Body of pancreas (tissue), 4 donors: ENCODE data around the gene PRSS53. TPM values are rescaled to one million over a fixed set of nuclear protein-coding genes. Genes with fewer than 3 reads are reported as not detected.

Experiments
- ATAC-seq: fragments of 150-250 bp; one replicate; pipeline ENCODE4 v1.9.1; 2016
- DNase-seq, 4 donors: peaks; one replicate each; pipeline ENCODE4 v3.0.0-alpha.2; 2019
- H3K27ac ChIP-seq, 4 donors: fragments of 200-600 bp; sonication (generic); 1 replicate in 3 of 4; 2 replicates in 1 of 4; pipeline versions ENCODE4 v1.5.1 to v1.6.1; 2016 to 2019; ENCODE audit warnings: mild to moderate bottlenecking in 1 of 4, mixed read lengths in 1 of 4, moderate library complexity in 1 of 4
- H3K27me3 ChIP-seq, 2 donors: fragments of 200-600 bp; sonication (generic); one replicate each; pipeline ENCODE4 v1.6.0; 2016; ENCODE audit warnings: mild to moderate bottlenecking in 1 of 2
- H3K36me3 ChIP-seq, 2 donors: fragments of 200-600 bp; sonication (generic); replicated peaks in 1 of 2; 2 replicates each; pipeline ENCODE4 v1.5.1; 2016; ENCODE audit warnings: low read depth in 2 of 2; ENCODE audit not compliant: insufficient read depth in 1 of 2
- H3K4me1 ChIP-seq: fragments of 200-600 bp; sonication (generic); one replicate; pipeline ENCODE4 v1.6.0; 2016
- H3K4me3 ChIP-seq, 2 donors: fragments of 200-600 bp; sonication (generic); 1 replicate in 1 of 2; 2 replicates in 1 of 2; pipeline ENCODE4 v1.5.1; 2016 to 2019
- H3K9me3 ChIP-seq, 3 donors: fragments of 200-600 bp; sonication (generic); 1 replicate in 2 of 3; 2 replicates in 1 of 3; pipeline ENCODE4 v1.5.1; 2016
- POLR2A ChIP-seq, 3 donors: fragments of 450-650 bp; IDR thresholded peaks; one replicate each; pipeline ENCODE4 v1.6.1; 2016; ENCODE audit warnings: antibody characterized with exemption in 3 of 3, mild to moderate bottlenecking in 2 of 3
- WGBS, 2 donors: methylation state at CpG; one replicate each; pipeline ENCODE4 v1.1.5; 2017; 5-methylcytosine and 5-hydroxymethylcytosine counted together
- intact Hi-C: fragments of 100-400 bp; cut with DNase I; formaldehyde crosslinking; loops from one replicate; pipeline ENCODE4 v1.15.1; 2023
- total RNA-seq, 2 donors: library from RNA; depleted of rRNA; stranded (reverse); fragments of >200 nt; gene quantifications; one replicate each; pipeline ENCODE4 v1.1.0, GENCODE V29; 2016
- TF ChIP-seq, protein P1 (sequence below), 7 experiments: fragments of 450-650 bp in 4 of 7; fragments of 200-600 bp in 3 of 7; sonication (generic) in 3 of 7; IDR thresholded peaks; one replicate each; pipeline ENCODE4 v1.5.1; 2016 to 2019; ENCODE audit warnings: antibody characterized with exemption in 7 of 7

The PRSS53 gene
- total RNA-seq, 2 donors from 2014 or later = 3.0 to 6.0 TPM

DNA sequence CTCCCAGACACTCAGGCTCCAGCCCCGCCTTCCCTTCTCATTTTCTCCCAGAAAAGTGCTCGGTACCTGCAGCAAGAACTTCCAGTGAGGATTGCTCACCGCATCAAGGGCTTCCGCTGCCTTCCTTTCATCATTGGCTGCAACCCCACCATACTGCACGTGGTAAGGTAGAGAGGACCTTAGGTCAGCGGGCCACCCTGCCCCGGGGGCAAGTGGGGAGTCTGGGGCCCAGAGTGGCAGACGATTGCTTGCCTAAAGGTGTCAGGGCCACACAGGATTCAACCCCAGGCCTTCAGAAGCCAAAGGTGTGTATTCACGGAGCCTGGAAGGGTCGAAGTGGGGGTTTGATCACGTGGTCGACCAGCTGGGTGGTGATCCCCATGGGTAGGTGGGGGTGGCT is 20.9 kb upstream of the PRSS53 start:
- no peak for DNase-seq
- intact Hi-C loops = no loop called here
- peaks cover 73% of the 10 kb centered on the region for H3K4me1 ChIP-seq
- no peak for ATAC-seq
- no peak overlapping the region for H3K4me3 ChIP-seq
- H3K27me3 ChIP-seq = no peaks in the 10 kb centered on the region
- H3K27ac ChIP-seq = peak overlapping the region in 1 of 4 donors; percentile 92
- H3K9me3 ChIP-seq = no peaks in the 10 kb centered on the region
- WGBS, 2 donors = 86 to 87% methylated on average over 8 to 12 of the region's 12 CpGs
- peaks cover 0 to 6% of the 10 kb centered on the region in 2 donors for H3K36me3 ChIP-seq
- TF ChIP-seq POLR2A (IDR thresholded peaks at IDR 0.05) = no peak
- TF ChIP-seq, protein P1, sequence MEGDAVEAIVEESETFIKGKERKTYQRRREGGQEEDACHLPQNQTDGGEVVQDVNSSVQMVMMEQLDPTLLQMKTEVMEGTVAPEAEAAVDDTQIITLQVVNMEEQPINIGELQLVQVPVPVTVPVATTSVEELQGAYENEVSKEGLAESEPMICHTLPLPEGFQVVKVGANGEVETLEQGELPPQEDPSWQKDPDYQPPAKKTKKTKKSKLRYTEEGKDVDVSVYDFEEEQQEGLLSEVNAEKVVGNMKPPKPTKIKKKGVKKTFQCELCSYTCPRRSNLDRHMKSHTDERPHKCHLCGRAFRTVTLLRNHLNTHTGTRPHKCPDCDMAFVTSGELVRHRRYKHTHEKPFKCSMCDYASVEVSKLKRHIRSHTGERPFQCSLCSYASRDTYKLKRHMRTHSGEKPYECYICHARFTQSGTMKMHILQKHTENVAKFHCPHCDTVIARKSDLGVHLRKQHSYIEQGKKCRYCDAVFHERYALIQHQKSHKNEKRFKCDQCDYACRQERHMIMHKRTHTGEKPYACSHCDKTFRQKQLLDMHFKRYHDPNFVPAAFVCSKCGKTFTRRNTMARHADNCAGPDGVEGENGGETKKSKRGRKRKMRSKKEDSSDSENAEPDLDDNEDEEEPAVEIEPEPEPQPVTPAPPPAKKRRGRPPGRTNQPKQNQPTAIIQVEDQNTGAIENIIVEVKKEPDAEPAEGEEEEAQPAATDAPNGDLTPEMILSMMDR (IDR thresholded peaks at IDR 0.05) = no peak

DNA sequence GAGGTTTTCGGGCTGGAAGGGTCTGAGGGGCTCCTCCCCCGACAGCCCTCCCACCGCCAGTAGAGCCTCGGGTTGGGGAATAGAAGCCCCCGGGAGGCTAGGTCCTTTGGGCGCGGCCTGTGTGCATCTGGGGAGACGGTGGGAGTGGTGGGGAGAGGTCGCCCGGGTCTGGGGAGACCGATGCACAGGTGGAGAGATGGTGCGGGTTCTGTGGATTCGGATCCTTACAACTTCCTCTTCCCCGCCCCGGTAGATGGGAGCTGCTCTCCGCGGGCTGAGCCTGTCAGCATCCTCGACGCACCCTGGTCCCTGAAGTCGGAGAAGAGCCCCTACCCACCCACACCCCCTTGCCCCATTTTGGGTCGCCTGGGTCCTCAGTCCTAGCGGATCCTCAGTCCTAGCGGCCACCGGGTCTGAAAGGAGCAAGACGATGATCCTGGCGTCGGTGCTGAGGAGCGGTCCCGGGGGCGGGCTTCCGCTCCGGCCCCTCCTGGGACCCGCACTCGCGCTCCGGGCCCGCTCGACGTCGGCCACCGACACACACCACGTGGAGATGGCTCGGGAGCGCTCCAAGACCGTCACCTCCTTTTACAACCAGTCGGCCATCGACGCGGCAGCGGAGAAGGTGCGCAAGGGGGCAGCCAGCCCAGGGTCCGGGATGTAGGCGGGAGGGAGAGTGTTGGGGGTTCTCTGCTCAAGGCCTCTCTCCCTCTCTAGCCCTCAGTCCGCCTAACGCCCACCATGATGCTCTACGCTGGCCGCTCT is 20.2 kb upstream of the PRSS53 start:
- no peak for ATAC-seq
- H3K4me3 ChIP-seq = peak overlapping the region; percentile 83 to 96
- peak overlapping the region; percentile 83 to 93 (median 90) for H3K27ac ChIP-seq
- no peak for DNase-seq
- H3K36me3 ChIP-seq = peaks cover 0 to 6% of the 10 kb centered on the region in 2 donors
- intact Hi-C loops = no loop called here
- no peaks in the 10 kb centered on the region for H3K27me3 ChIP-seq
- no peaks in the 10 kb centered on the region for H3K9me3 ChIP-seq
- no peak for TF ChIP-seq POLR2A (IDR thresholded peaks at IDR 0.05)
- TF ChIP-seq, protein P1 (IDR thresholded peaks at IDR 0.05) = no peak
- 33 to 93% methylated on average over 4 to 57 of the region's 57 CpGs for WGBS, 2 donors
- peaks cover 66% of the 10 kb centered on the region for H3K4me1 ChIP-seq

DNA sequence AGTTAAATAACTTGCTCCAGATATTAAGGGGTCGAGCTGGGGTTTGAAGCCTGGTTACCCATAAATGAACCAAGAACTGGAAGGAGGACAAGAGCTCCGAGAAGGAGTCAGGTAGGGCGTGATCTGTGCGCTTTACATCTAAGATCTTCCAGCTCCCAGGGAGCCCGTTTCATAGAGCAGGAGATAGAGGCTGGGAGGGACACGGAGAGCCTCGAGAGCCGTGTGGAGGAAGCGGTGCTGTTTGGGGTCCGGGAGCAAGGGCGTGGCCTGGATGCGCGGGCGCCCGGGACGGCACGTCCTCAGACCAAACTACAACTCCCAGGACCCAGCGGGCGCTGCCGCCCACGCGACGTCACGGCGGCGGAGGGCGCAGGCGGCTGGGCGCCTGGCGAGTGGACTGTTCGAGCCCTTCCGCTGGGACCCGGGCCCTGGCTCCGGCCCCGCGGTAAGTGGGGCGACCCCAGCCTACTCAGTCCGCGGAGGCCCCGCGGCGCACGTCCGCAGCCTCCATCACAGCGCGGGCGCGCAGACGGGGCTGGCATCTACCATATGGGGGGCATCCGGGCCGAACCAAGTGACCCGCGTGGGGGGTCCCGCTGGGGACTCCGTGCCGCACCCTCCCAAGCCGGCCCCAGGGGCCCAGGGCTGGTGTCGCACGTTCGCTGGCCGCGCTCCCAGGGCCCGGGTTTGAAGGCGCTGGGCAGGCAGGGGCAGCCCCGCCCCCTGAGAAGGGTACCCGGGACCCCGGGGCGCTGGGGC is 19.5 kb upstream of the PRSS53 start, which contains the start of gene BCKDK:
TSS of gene BCKDK (plus strand) at position 352 of the 759 bp plus-strand sequence. CDS start 838 bp downstream, outside the sequence.
- intact Hi-C loops = no loop called here
- TF ChIP-seq, protein P1 (IDR thresholded peaks at IDR 0.05) = no peak
- TF ChIP-seq POLR2A (IDR thresholded peaks at IDR 0.05) = peak; percentile 50 to 72 (median 62)
- 4 to 26% methylated on average over 10 to 59 of the region's 68 CpGs for WGBS, 2 donors
- ATAC-seq (peak; percentile 62), DNase-seq (peak; percentile 67 to 73 (median 69))
- Histone ChIP-seq H3K9me3 (no peaks in the 10 kb centered on the region), H3K27me3 (no peaks in the 10 kb centered on the region), H3K4me3 (peak within 1 kb of the TSS; percentile 83 to 96), H3K27ac (peak within 1 kb of the TSS; percentile 83 to 93 (median 90)), H3K36me3 (peaks cover 0 to 6% of the 10 kb centered on the region in 2 donors), H3K4me1 (peaks cover 59% of the 10 kb centered on the region)

DNA sequence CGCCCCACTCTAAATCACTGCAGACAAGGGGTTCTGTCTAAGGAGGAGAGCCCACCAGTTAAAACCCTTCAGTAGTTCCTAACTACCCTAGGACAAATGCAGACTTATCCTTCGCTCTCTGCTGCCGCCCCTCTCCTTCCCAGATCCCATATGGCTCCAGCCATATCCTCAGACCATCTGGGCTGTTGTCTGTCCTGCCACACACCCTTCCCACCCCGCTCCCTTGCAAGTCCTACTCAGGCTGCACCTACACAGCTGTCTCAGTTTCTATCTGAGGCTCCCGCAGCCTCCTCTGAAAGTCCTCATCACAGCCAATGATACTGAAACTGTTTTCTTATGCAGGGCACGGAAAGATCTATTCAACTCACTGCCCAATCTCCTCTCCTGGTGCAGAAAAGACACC is 18.7 kb upstream of the PRSS53 start:
- Histone ChIP-seq H3K36me3 (peaks cover 0 to 6% of the 10 kb centered on the region in 2 donors), H3K27ac (peak overlapping the region in 1 of 4 donors; percentile 92), H3K4me3 (no peak overlapping the region), H3K9me3 (no peaks in the 10 kb centered on the region), H3K27me3 (no peaks in the 10 kb centered on the region), H3K4me1 (peaks cover 51% of the 10 kb centered on the region)
- TF ChIP-seq POLR2A (IDR thresholded peaks at IDR 0.05) = no peak
- TF ChIP-seq, protein P1 (IDR thresholded peaks at IDR 0.05) = no peak
- 92% methylated on average over 6 of the region's 6 CpGs for WGBS, 2 donors
- intact Hi-C loops = no loop called here
- DNase-seq (no peak), ATAC-seq (no peak)
